A673 (cell line): Measurements from ENCODE around the gene CLSTN1. TPM values are rescaled to one million over a fixed set of nuclear protein-coding genes. Genes with fewer than 3 reads are reported as not detected.

Experiments
- BruUV-seq: library from RNA; stranded (reverse); fragments of 400-500 nt; replicated peaks from 2 replicates; lab custom pipeline; 2021; lab: Mats Ljungman, UMichigan
- CTCF ChIA-PET: fragments of 300-600 bp; sonication (Branson Sonifier 250); formaldehyde crosslinking; loops from one replicate; lab custom pipeline; 2022; ENCODE audit warnings: antibody characterized with exemption; lab: Charles Lee
- POLR2A ChIA-PET: fragments of 300-600 bp; sonication (Branson Sonifier 250); formaldehyde crosslinking; loops from one replicate; lab custom pipeline; 2022; ENCODE audit warnings: antibody characterized with exemption; ENCODE audit not compliant: low non-redundant PET; lab: Charles Lee
- DNase-seq: peaks from one replicate; pipeline ENCODE4 v3.0.0-alpha.2; 2015; ENCODE audit warnings: low spot score
- H3K27ac ChIP-seq: fragments of 200-600 bp; sonication (generic); 2 replicates; pipeline ENCODE4 v1.5.1; 2016; ENCODE audit warnings: mixed run types, low read depth, mild to moderate bottlenecking, mixed read lengths, antibody characterized with exemption, low read length; ENCODE audit not compliant: poor library complexity, severe bottlenecking
- H3K27me3 ChIP-seq: fragments of 200-600 bp; sonication (generic); replicated peaks from 2 replicates; pipeline ENCODE4 v1.6.1; 2017; ENCODE audit warnings: mixed run types, low read depth, mild to moderate bottlenecking, mixed read lengths, antibody characterized with exemption, low read length; ENCODE audit not compliant: insufficient read depth, poor library complexity
- H3K36me3 ChIP-seq: fragments of 200-600 bp; sonication (generic); 2 replicates; pipeline ENCODE4 v1.6.1; 2016; ENCODE audit warnings: mixed run types, mild to moderate bottlenecking, mixed read lengths, antibody characterized with exemption, low read length; ENCODE audit not compliant: insufficient read depth, poor library complexity, severe bottlenecking
- H3K4me1 ChIP-seq: fragments of 200-600 bp; sonication (generic); 2 replicates; pipeline ENCODE4 v1.6.1; 2017; ENCODE audit warnings: mixed run types, mild to moderate bottlenecking, mixed read lengths, antibody characterized with exemption, low read length; ENCODE audit not compliant: insufficient read depth, poor library complexity, severe bottlenecking
- H3K4me3 ChIP-seq: fragments of 200-600 bp; sonication (generic); 2 replicates; pipeline ENCODE4 v1.5.1; 2016; ENCODE audit warnings: low read depth, mixed run types, mild to moderate bottlenecking, mixed read lengths, low read length; ENCODE audit not compliant: poor library complexity, severe bottlenecking
- H3K9me3 ChIP-seq: fragments of 200-600 bp; sonication (generic); 2 replicates; pipeline ENCODE4 v1.6.1; 2016; ENCODE audit warnings: mixed run types, low read depth, mild to moderate bottlenecking, mixed read lengths, antibody characterized with exemption, low read length; ENCODE audit not compliant: poor library complexity, severe bottlenecking
- EZH2 ChIP-seq: fragments of 200-600 bp; sonication (generic); IDR thresholded peaks from 2 replicates; pipeline ENCODE4 v1.6.1; 2017; ENCODE audit warnings: borderline replicate concordance, low read depth, mild to moderate bottlenecking, mixed read lengths, antibody characterized with exemption, low read length; ENCODE audit not compliant: poor library complexity, severe bottlenecking
- intact Hi-C: fragments of 100-400 bp; cut with micrococcal nuclease; formaldehyde crosslinking; loops from one replicate; pipeline ENCODE4 v1.10.0; 2022; ENCODE audit not compliant: unreplicated experiment
- total RNA-seq: library from RNA; stranded (reverse); gene quantifications from 2 replicates; pipeline ENCODE4 v1.2.3, GENCODE V29; 2021
- TF ChIP-seq, protein P1 (sequence below): fragments of 300-800, 200-600 bp; sonication (generic); conservative IDR thresholded peaks from 2 replicates; pipeline ENCODE4 v1.5.1; 2017; ENCODE audit warnings: low read depth, mild to moderate bottlenecking, antibody characterized with exemption, low read length, moderate library complexity, mixed read lengths

The CLSTN1 gene
- total RNA-seq, 1 experiment from 2014 or later: 77.4 TPM

GRCh38 chr1:9689971-9690381 lies 133.8 kb downstream of the CLSTN1 start:
- Histone ChIP-seq H3K9me3 (no peaks in the 10 kb centered on the region), H3K4me1 (peaks cover 10% of the 10 kb centered on the region), H3K27ac (no peak overlapping the region), H3K27me3 (no peaks in the 10 kb centered on the region), H3K36me3 (no peaks in the 10 kb centered on the region), H3K4me3 (peak overlapping the region; percentile 49)
- peak; percentile 17 for DNase-seq
- intact Hi-C loops: no loop called here
- no peak for TF ChIP-seq EZH2
- TF ChIP-seq, protein P1, sequence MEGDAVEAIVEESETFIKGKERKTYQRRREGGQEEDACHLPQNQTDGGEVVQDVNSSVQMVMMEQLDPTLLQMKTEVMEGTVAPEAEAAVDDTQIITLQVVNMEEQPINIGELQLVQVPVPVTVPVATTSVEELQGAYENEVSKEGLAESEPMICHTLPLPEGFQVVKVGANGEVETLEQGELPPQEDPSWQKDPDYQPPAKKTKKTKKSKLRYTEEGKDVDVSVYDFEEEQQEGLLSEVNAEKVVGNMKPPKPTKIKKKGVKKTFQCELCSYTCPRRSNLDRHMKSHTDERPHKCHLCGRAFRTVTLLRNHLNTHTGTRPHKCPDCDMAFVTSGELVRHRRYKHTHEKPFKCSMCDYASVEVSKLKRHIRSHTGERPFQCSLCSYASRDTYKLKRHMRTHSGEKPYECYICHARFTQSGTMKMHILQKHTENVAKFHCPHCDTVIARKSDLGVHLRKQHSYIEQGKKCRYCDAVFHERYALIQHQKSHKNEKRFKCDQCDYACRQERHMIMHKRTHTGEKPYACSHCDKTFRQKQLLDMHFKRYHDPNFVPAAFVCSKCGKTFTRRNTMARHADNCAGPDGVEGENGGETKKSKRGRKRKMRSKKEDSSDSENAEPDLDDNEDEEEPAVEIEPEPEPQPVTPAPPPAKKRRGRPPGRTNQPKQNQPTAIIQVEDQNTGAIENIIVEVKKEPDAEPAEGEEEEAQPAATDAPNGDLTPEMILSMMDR: no peak
- ChIA-PET POLR2A (no interaction called here), CTCF (interaction anchor here (0.6 kb wide), 1 partner anchor 221 kb away, joined by 5 read pairs; no protein-coding TSS in a partner anchor)
- BruUV-seq: no TSS peak

DNA sequence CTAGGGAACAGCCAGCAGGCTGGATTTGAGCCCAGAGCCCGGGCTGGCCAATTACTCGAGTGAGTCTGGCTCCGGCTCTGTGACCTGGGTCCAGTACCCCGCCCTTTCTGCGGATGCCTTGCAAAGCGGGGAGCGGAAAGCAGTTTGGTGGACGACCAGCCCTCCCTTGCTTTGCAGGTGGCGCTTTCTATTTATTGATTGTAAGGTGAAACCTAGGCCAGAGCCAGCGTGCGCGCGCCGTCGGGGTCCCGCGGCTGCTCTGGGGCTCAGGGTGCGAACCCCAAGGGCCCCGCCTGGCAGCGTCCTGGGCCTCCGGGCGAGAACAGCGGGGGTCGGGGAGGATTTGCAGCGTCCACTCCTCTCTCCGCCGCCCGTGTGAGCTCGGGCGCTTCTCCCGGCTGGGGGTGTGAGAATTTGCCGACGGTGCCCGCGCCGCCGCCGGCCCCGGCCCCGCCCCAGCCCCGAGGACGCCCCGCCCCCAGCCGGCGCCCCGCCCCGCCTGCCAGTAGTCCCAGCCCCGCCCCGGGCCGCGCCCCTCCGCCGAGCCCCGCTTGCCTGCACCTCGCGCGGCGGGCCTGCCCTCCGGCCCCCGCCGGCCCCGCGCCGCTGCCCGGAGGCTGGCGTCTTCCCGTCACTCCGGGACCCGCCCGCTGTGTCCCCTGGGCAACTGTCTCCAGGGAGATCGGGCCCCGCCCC lies 134.6 kb downstream of the CLSTN1 start:
- Histone ChIP-seq H3K4me3 (peak overlapping the region; percentile 49), H3K36me3 (no peaks in the 10 kb centered on the region), H3K4me1 (peaks cover 10% of the 10 kb centered on the region), H3K9me3 (no peaks in the 10 kb centered on the region), H3K27ac (no peak overlapping the region), H3K27me3 (no peaks in the 10 kb centered on the region)
- TF ChIP-seq, protein P1: no peak
- TF ChIP-seq EZH2: no peak
- no TSS peak for BruUV-seq
- DNase-seq: peak; percentile 73
- intact Hi-C loops: no loop called here
- POLR2A ChIA-PET: no interaction called here
- CTCF ChIA-PET: interaction anchor here (0.6 kb wide), 1 partner anchor 222 kb away, joined by 5 read pairs; no protein-coding TSS in a partner anchor

DNA sequence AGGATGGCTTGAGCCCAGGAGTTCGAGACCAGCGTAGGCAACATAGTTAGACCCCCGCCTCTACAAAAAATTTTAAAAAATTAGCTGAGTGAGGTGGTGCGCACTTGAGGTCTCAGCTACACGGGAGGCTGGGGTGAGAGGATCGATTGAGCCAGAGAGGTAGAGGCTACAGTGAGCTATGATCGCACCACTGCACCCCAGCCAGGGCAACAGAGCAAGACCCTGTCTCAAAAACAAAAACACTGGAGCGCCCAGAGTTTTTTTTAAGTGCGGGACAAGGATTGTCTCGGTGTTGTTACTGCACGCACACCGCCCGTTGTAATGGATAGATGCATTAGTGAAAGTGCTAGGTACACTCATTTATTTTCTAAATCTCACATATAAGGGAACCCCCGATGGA lies 135.2 kb downstream of the CLSTN1 start:
- BruUV-seq: no TSS peak
- Histone ChIP-seq H3K4me3 (peak overlapping the region; percentile 58), H3K9me3 (no peaks in the 10 kb centered on the region), H3K36me3 (no peaks in the 10 kb centered on the region), H3K27ac (no peak overlapping the region), H3K27me3 (no peaks in the 10 kb centered on the region), H3K4me1 (peaks cover 10% of the 10 kb centered on the region)
- POLR2A ChIA-PET: no interaction called here
- intact Hi-C loops: no loop called here
- DNase-seq: no peak
- CTCF ChIA-PET: no interaction called here
- no peak for TF ChIP-seq EZH2
- TF ChIP-seq, protein P1: no peak
